ENCODE measurements around the gene PHB1.

PHB1 gene

GRCh38 chr17:49414622-49415350, at the start of gene PHB1:
Gene PHB1, minus strand, starts transcription at chr17:49414882. Its CDS starts 1,618 bp downstream, at chr17:49413264.
- peak within 1 kb of the TSS; percentile 65 for H3K27ac ChIP-seq
- no peak for TF ChIP-seq ZFX (IDR thresholded peaks at IDR 0.05)
- no peak for TF ChIP-seq CTCF (conservative IDR thresholded peaks at IDR 0.05)

- TF ChIP-seq ZFX (IDR thresholded peaks at IDR 0.05) = no peak
- no peak for TF ChIP-seq CTCF (conservative IDR thresholded peaks at IDR 0.05)
- H3K27ac ChIP-seq = no peak overlapping the region
These were observed 49.4 kb upstream of the PHB1 start for GRCh38 chr17:49464049-49464448.

GRCh38 chr17:49461580-49461979, 46.9 kb upstream of the PHB1 start:
- no peak for TF ChIP-seq ZFX (IDR thresholded peaks at IDR 0.05)
- no peak for TF ChIP-seq CTCF (conservative IDR thresholded peaks at IDR 0.05)
- no peak overlapping the region for H3K27ac ChIP-seq

- H3K27ac ChIP-seq = no peak overlapping the region
- TF ChIP-seq ZFX (IDR thresholded peaks at IDR 0.05) = no peak
- no peak for TF ChIP-seq CTCF (conservative IDR thresholded peaks at IDR 0.05)
These were observed 45.7 kb upstream of the PHB1 start for GRCh38 chr17:49460401-49460800.

- H3K27ac ChIP-seq = no peak overlapping the region
- TF ChIP-seq ZFX (IDR thresholded peaks at IDR 0.05) (no peak), CTCF (conservative IDR thresholded peaks at IDR 0.05) (no peak)
These were observed 44.8 kb upstream of the PHB1 start for GRCh38 chr17:49459401-49459984.

- no peak overlapping the region for H3K27ac ChIP-seq
- TF ChIP-seq CTCF (conservative IDR thresholded peaks at IDR 0.05) = no peak
- no peak for TF ChIP-seq ZFX (IDR thresholded peaks at IDR 0.05)
These were observed 43.2 kb upstream of the PHB1 start for GRCh38 chr17:49457564-49458535.

Measured in C4-2B (cell line).